Caco-2 (cell line): ENCODE results near the gene RAB42. TPM values are rescaled to one million over a fixed set of nuclear protein-coding genes. Genes with fewer than 3 reads are reported as not detected.

Source experiments
- BruUV-seq: library from RNA; stranded (reverse); fragments of 400-500 nt; replicated peaks from 2 replicates; lab custom pipeline; 2021; lab: Mats Ljungman, UMichigan
- CTCF ChIA-PET: fragments of 300-600 bp; sonication (Branson Sonifier 250); formaldehyde crosslinking; loops from one replicate; lab custom pipeline; 2022; ENCODE audit warnings: antibody characterized with exemption; lab: Charles Lee
- POLR2A ChIA-PET: fragments of 300-600 bp; sonication (Branson Sonifier 250); formaldehyde crosslinking; loops from one replicate; lab custom pipeline; 2022; ENCODE audit warnings: antibody characterized with exemption; lab: Charles Lee
- DNase-seq, 2 experiments: peaks; one replicate each; pipeline versions ENCODE4 v3.0.0 to v3.0.0-alpha.2; 2020 to 2022
- H3K27me3 ChIP-seq: replicated peaks from 2 replicates; pipeline ENCODE4 v1.6.0; 2011; ENCODE audit warnings: low read length; ENCODE audit not compliant: control insufficient read depth, insufficient read depth
- H3K36me3 ChIP-seq: 2 replicates; pipeline ENCODE4 v1.5.1; 2011; ENCODE audit warnings: low read length; ENCODE audit not compliant: control insufficient read depth, insufficient read depth
- H3K4me1 ChIP-seq: fragments of 250-450 bp; sonication (Bioruptor Pico); 2 replicates; pipeline ENCODE4 v1.5.1; 2020; ENCODE audit warnings: mild to moderate bottlenecking
- H3K4me3 ChIP-seq: 2 replicates; pipeline ENCODE4 v1.5.1; 2011; ENCODE audit warnings: low read depth, mild to moderate bottlenecking, control low read depth, low read length
- H3K9me3 ChIP-seq: fragments of 250-450 bp; sonication (Bioruptor Pico); 2 replicates; pipeline ENCODE4 v1.5.1; 2020; ENCODE audit warnings: mild to moderate bottlenecking, moderate library complexity
- H3K27ac Mint-ChIP-seq: one replicate; pipeline ENCODE4 v1.8.0; 2022; ENCODE audit warnings: mixed read lengths; ENCODE audit not compliant: unreplicated experiment
- H3K27me3 Mint-ChIP-seq: one replicate; pipeline ENCODE4 v1.8.0; 2022; ENCODE audit warnings: mixed read lengths; ENCODE audit not compliant: insufficient read depth, unreplicated experiment
- H3K36me3 Mint-ChIP-seq: one replicate; pipeline ENCODE4 v1.8.0; 2022; ENCODE audit warnings: mild to moderate bottlenecking, mixed read lengths; ENCODE audit not compliant: insufficient read depth, unreplicated experiment
- H3K4me1 Mint-ChIP-seq: one replicate; pipeline ENCODE4 v1.8.0; 2022; ENCODE audit warnings: low read depth, mixed read lengths; ENCODE audit not compliant: unreplicated experiment
- H3K4me3 Mint-ChIP-seq: one replicate; pipeline ENCODE4 v1.8.0; 2022; ENCODE audit warnings: mild to moderate bottlenecking, moderate library complexity, mixed read lengths; ENCODE audit not compliant: unreplicated experiment
- H3K9me3 Mint-ChIP-seq: one replicate; pipeline ENCODE4 v1.8.0; 2022; ENCODE audit warnings: mixed read lengths; ENCODE audit not compliant: unreplicated experiment
- CTCF ChIP-seq, 2 experiments: fragments of 200-600 bp in 1 of 2; IDR thresholded peaks; 1 replicate in 1 of 2; 2 replicates in 1 of 2; pipeline versions ENCODE4 v1.5.1 to v1.8.0; 2011 to 2022; ENCODE audit warnings: antibody characterized with exemption in 1 of 2, control low read depth in 1 of 2, inconsistent platforms in 1 of 2, low read depth in 1 of 2, low read length in 1 of 2, mild to moderate bottlenecking in 1 of 2, moderate library complexity in 1 of 2; ENCODE audit not compliant: insufficient read depth in 1 of 2, severe bottlenecking in 1 of 2, unreplicated experiment in 1 of 2
- intact Hi-C: fragments of 100-400 bp; cut with micrococcal nuclease; formaldehyde crosslinking; loops from one replicate; pipeline ENCODE4 v1.10.0; 2022; ENCODE audit not compliant: unreplicated experiment
- total RNA-seq: library from RNA; stranded (reverse); gene quantifications from 2 replicates; pipeline ENCODE4 v1.2.3, GENCODE V29; 2022

The RAB42 gene
- total RNA-seq, 1 experiment from 2014 or later = 2.5 TPM

- Mint-ChIP-seq H3K27ac (peak overlapping the region; percentile 98), H3K4me1 (peaks cover 21% of the 10 kb centered on the region), H3K9me3 (no peaks in the 10 kb centered on the region), H3K36me3 (peaks cover 22% of the 10 kb centered on the region), H3K27me3 (no peaks in the 10 kb centered on the region), H3K4me3 (peak overlapping the region; percentile 100)
- peaks cover 9% of the 10 kb centered on the region; the same call in 1 of the 2 replicates for H3K4me1 ChIP-seq
- POLR2A ChIA-PET = no interaction called here
- H3K27me3 ChIP-seq = no peaks in the 10 kb centered on the region
- no peak for DNase-seq
- peak overlapping the region; percentile 40; the same call in 1 of the 2 replicates for H3K4me3 ChIP-seq
- CTCF ChIA-PET = no interaction called here
- intact Hi-C loops = loop anchor here (5.0 kb wide), 1 partner anchor 113 kb away; no protein-coding TSS in a partner anchor
- H3K36me3 ChIP-seq = no peaks in the 10 kb centered on the region
- no peak for TF ChIP-seq CTCF (IDR thresholded peaks at IDR 0.05; ENCODE audit: insufficient read depth in 1 of 2, low read depth in 1 of 2, low read length in 1 of 2, severe bottlenecking in 1 of 2, unreplicated experiment in 1 of 2)
- BruUV-seq = no TSS peak
- no peaks in the 10 kb centered on the region for H3K9me3 ChIP-seq
Measured at GRCh38 chr1:28644494-28644893, 52.4 kb downstream of the RAB42 start.

Other genes starting within 250 kb of the RAB42 start
- 31.1 and 35.5 TPM in 2 replicates for gene PHACTR4, start 222.5 kb upstream of the RAB42 start, total RNA-seq
- 52.1 and 54.0 TPM in 2 replicates for gene RCC1, start 86.2 kb upstream of the RAB42 start, total RNA-seq
- gene TRNAU1AP, start 39.2 kb upstream of the RAB42 start, total RNA-seq = 23.1 and 25.1 TPM in 2 replicates
- gene TAF12, start 50.8 kb downstream of the RAB42 start, total RNA-seq = 9.7 and 11.3 TPM in 2 replicates
- gene RNU11, start 56.3 kb downstream of the RAB42 start, total RNA-seq = not detected in 2 replicates
- 4.3 and 5.2 TPM in 2 replicates for gene GMEB1, start 76.5 kb downstream of the RAB42 start, total RNA-seq
- 45.8 and 51.5 TPM in 2 replicates for gene YTHDF2, start 144.7 kb downstream of the RAB42 start, total RNA-seq
- 0.07 and 0.12 TPM in 2 replicates for gene OPRD1, start 219.9 kb downstream of the RAB42 start, total RNA-seq